ENCODE data around the gene TCERG1L.

The TCERG1L gene

GRCh38 chr10:131260031-131260430, 51.5 kb downstream of the TCERG1L start:
- in situ Hi-C loops (cut with HindIII; ENCODE audit: low pct_unique_long_range_greater_than_20kb, low sequenced_read_pairs), result no loop called here

GRCh38 chr10:131259535-131259934, 52.0 kb downstream of the TCERG1L start:
- TF ChIP-seq JUND (IDR thresholded peaks at IDR 0.05; ENCODE audit: low read depth), result no peak
- DNase-seq (ENCODE audit: low read depth in 1 of 2, low spot score in 1 of 2), result no peak
- in situ Hi-C loops (cut with HindIII; ENCODE audit: low pct_unique_long_range_greater_than_20kb, low sequenced_read_pairs), result no loop called here

More at GRCh38 chr10:131260031-131260430, 51.5 kb downstream of the TCERG1L start:
- no peak for TF ChIP-seq JUND (IDR thresholded peaks at IDR 0.05; ENCODE audit: low read depth)
- DNase-seq (ENCODE audit: low read depth in 1 of 2, low spot score in 1 of 2), result no peak

- TF ChIP-seq JUND (IDR thresholded peaks at IDR 0.05; ENCODE audit: low read depth), result no peak
- DNase-seq (ENCODE audit: low read depth in 1 of 2, low spot score in 1 of 2), result no peak
- in situ Hi-C loops (cut with HindIII; ENCODE audit: low pct_unique_long_range_greater_than_20kb, low sequenced_read_pairs), result no loop called here
Observed at GRCh38 chr10:131258256-131258655, 53.3 kb downstream of the TCERG1L start.

DNA sequence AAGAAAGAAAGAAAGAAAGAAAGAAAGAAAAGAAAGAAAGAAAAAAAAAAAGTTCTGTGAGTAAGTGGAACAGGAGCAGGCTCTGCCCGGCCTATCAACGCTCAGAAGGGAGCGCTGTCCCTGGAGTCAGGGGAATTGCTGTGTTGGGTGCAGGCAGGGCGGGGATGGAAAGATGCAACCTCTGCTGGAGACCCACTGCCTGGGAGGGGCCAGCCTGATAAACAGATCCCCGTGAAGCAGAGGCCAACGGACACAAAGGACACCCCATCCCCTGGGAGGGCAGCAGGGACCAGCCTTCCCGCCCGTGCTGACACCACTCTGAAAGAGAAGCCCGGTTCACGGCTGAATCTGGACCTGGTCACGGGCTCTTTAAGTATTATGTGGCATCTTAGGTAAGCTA, 54.5 kb downstream of the TCERG1L start:
- no peak for DNase-seq (ENCODE audit: low read depth in 1 of 2, low spot score in 1 of 2)
- no peak for TF ChIP-seq JUND (IDR thresholded peaks at IDR 0.05; ENCODE audit: low read depth)
- in situ Hi-C loops (cut with HindIII; ENCODE audit: low pct_unique_long_range_greater_than_20kb, low sequenced_read_pairs), result no loop called here

DNA sequence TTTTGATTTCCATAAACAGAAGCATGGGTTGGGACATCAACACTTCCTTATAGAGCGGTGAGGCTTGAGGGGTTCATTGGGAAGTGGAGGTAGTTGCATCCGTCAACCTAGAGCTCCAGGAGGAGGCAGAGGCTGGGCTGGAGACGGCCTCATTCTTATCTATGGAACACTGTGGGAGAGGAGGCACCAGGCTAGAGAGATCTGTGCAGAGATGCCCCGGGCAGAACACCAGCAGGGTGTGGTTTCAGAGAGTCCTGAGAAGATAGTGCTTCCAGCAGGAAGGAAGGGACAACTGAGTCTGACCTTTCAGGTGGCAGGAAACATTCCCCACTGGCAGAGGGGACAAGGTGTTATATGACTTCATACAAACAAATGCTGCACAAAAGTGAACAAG, 56.7 kb downstream of the TCERG1L start:
- DNase-seq (ENCODE audit: low read depth in 1 of 2, low spot score in 1 of 2), result no peak
- in situ Hi-C loops (cut with HindIII; ENCODE audit: low pct_unique_long_range_greater_than_20kb, low sequenced_read_pairs), result no loop called here
- TF ChIP-seq JUND (IDR thresholded peaks at IDR 0.05; ENCODE audit: low read depth), result no peak

DNA sequence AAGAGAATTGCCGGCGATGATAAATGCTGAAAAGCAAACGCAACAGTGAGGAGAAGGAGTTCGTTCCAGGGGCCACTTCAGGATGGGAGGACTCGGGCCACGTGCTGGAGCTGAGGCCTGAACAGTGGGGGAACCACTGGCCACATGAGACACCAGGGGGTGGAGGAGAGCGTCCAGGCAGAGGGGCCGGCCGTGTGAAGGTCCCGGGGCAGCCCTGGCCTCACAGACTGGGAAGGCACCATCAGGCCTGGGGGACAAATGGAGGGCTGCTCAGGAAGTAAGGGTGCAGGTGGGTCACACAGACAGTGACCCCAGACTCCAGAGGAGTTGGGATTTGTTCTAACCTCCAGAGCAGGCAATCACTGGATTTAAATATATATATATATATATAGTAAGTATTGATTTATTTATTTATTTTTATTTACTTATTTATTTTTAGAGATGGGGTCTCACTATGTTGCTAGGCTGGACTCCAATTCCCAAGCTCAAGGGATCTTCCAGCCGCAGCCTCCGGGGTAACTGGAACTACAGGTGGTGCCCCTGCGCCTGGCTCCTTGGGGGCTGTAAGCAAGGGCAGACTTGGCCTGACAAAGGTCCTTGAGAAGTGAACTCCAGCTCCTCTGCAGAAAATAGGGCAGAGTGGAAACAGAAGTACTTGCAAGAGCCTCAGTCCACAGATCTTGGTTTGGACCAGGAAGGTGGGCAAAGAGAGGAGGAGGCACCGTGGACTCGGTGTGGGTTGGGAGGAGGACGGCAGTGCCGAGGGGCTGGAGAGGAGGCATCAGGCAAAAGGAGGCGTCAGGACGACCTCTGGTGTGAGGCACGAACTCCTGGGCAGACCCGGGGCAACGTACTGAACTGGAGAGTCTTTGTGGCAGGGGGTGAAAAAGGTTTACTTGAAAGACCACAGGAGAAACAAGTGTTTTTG, 57.3 kb downstream of the TCERG1L start:
- DNase-seq (ENCODE audit: low read depth in 1 of 2, low spot score in 1 of 2), result no peak
- TF ChIP-seq JUND (IDR thresholded peaks at IDR 0.05; ENCODE audit: low read depth), result no peak
- in situ Hi-C loops (cut with HindIII; ENCODE audit: low pct_unique_long_range_greater_than_20kb, low sequenced_read_pairs), result no loop called here

GRCh38 chr10:131252567-131253276, 58.8 kb downstream of the TCERG1L start:
- DNase-seq (ENCODE audit: low read depth in 1 of 2, low spot score in 1 of 2), result no peak
- in situ Hi-C loops (cut with HindIII; ENCODE audit: low pct_unique_long_range_greater_than_20kb, low sequenced_read_pairs), result no loop called here
- no peak for TF ChIP-seq JUND (IDR thresholded peaks at IDR 0.05; ENCODE audit: low read depth)

DNA sequence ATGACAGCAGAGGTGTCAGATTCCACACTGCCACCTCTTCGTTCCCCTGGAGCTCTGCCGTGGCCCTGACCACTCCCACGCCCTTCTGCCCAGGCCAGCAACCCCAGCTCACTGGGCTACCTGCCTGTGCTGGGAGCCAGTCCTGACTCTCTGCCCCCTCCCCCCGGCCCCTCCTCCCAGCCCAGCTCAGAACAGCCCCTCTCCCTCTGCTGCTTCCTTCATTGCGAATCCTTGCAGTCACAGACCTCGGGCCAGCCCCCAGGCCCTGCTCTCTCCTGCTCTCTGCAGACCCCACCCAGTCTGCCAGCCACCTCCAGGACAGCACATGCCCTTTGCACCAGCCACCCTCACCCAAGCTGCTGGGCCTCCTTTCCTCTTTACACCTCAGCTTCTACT, 60.4 kb downstream of the TCERG1L start:
- no peak for TF ChIP-seq JUND (IDR thresholded peaks at IDR 0.05; ENCODE audit: low read depth)
- in situ Hi-C loops (cut with HindIII; ENCODE audit: low pct_unique_long_range_greater_than_20kb, low sequenced_read_pairs), result no loop called here
- no peak for DNase-seq (ENCODE audit: low read depth in 1 of 2, low spot score in 1 of 2)

GRCh38 chr10:131250454-131251145, 60.9 kb downstream of the TCERG1L start:
- no peak for DNase-seq (ENCODE audit: low read depth in 1 of 2, low spot score in 1 of 2)
- TF ChIP-seq JUND (IDR thresholded peaks at IDR 0.05; ENCODE audit: low read depth), result no peak
- in situ Hi-C loops (cut with HindIII; ENCODE audit: low pct_unique_long_range_greater_than_20kb, low sequenced_read_pairs), result no loop called here

DNA sequence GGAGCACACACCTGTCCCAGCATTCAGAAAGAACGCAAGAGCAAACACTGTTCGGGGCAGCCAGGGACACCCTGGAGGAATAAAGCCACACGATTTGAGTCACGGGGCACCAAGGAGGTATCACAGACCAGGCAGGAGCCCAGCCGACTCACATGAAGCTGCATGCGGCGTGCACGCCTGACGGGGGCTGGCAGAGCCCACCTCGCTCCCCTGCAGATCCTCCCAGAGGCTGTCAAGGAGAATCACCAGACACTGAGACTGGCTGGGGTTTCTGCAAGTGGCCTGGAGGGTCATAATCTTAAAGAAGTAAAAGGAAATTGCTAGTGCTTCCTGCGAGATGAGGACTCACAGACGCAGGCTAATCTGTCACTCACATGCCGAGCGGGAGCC, 61.6 kb downstream of the TCERG1L start:
- DNase-seq (ENCODE audit: low read depth in 1 of 2, low spot score in 1 of 2), result no peak
- in situ Hi-C loops (cut with HindIII; ENCODE audit: low pct_unique_long_range_greater_than_20kb, low sequenced_read_pairs), result no loop called here
- TF ChIP-seq JUND (IDR thresholded peaks at IDR 0.05; ENCODE audit: low read depth), result no peak

DNA sequence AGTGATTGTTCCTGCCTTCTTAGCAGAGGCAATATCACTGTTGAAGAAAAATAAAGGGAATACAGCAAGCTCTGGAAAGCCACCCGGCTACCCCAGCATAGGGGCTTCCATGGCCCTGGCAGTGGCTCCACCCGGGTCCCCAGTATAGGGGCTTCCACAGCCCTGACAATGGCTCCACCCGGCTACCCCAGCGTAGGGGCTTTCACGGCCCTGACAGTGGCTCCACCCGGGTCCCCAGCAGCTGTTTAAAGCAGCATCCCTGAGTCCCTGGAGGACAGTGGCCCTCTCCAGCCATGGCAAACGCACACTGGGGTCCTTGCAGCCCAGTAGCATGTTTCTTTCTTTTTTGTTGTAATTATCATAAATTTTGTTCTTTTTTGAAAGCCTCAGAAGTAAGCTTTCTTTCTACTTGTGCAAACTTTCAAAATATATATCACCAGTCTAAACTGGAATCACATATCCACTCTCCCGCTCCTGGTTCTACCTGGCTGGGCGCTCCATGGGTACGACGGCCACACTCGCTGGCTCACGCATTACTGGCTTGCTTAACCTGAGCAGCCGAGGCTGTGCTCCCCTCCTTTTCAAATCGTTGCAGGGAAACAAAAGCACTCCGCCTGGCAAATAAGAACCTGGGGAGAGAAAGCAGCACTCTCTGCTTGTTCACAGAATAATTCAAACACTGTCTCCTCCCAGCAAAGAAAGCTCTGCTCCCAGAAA, 62.1 kb downstream of the TCERG1L start:
- in situ Hi-C loops (cut with HindIII; ENCODE audit: low pct_unique_long_range_greater_than_20kb, low sequenced_read_pairs), result no loop called here
- no peak for DNase-seq (ENCODE audit: low read depth in 1 of 2, low spot score in 1 of 2)
- no peak for TF ChIP-seq JUND (IDR thresholded peaks at IDR 0.05; ENCODE audit: low read depth)
